OCI-LY7 (cell line): ENCODE measurements around the gene GLIS1.

Source experiments
- EZH2phosphoT487 ChIP-seq: fragments of 200-600 bp; sonication (generic); IDR thresholded peaks from 2 replicates; pipeline ENCODE4 v1.6.1; 2018; ENCODE audit warnings: low read depth, borderline replicate concordance, mild to moderate bottlenecking, mixed run types, antibody characterized with exemption, low read length, moderate library complexity, mixed read lengths
- TF ChIP-seq, protein P1 (sequence below): fragments of 200-600 bp; sonication (generic); conservative IDR thresholded peaks from 2 replicates; pipeline ENCODE4 v1.5.1; 2014; ENCODE audit warnings: mild to moderate bottlenecking, antibody characterized with exemption, low read length, moderate library complexity, mixed read lengths

GRCh38 chr1:53585565-53585964, 153.4 kb downstream of the GLIS1 start:
- TF ChIP-seq, protein P1, sequence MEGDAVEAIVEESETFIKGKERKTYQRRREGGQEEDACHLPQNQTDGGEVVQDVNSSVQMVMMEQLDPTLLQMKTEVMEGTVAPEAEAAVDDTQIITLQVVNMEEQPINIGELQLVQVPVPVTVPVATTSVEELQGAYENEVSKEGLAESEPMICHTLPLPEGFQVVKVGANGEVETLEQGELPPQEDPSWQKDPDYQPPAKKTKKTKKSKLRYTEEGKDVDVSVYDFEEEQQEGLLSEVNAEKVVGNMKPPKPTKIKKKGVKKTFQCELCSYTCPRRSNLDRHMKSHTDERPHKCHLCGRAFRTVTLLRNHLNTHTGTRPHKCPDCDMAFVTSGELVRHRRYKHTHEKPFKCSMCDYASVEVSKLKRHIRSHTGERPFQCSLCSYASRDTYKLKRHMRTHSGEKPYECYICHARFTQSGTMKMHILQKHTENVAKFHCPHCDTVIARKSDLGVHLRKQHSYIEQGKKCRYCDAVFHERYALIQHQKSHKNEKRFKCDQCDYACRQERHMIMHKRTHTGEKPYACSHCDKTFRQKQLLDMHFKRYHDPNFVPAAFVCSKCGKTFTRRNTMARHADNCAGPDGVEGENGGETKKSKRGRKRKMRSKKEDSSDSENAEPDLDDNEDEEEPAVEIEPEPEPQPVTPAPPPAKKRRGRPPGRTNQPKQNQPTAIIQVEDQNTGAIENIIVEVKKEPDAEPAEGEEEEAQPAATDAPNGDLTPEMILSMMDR: no peak
- no peak for TF ChIP-seq EZH2phosphoT487
